ENCODE data around the gene TSPAN9.

TSPAN9 gene

DNA sequence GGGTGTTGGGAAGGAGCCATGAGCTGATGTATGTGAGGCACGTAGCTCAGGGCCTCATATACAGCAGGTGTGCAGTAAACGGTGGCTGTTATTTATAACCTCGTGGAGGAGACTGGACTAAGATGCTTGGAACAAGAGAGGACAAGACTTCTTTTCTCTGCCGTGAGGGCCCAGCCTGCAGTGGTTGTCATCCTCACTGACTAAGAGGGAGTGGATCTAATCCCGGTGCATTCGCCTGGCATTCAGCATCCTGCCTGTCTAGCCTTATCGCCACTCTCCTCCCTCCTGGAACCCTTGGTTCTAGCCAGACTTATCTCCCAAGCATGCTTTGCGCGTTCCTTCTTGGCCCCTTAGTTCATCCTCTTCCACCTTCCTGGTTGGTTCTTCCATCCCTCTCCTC, 3.9 kb downstream of the TSPAN9 start:
- no peak for DNase-seq

GRCh38 chr12:3081886-3082285, 4.7 kb downstream of the TSPAN9 start:
- no peak for DNase-seq

- no peak for DNase-seq
Observed at GRCh38 chr12:3083241-3083920, 6.2 kb downstream of the TSPAN9 start.

DNA sequence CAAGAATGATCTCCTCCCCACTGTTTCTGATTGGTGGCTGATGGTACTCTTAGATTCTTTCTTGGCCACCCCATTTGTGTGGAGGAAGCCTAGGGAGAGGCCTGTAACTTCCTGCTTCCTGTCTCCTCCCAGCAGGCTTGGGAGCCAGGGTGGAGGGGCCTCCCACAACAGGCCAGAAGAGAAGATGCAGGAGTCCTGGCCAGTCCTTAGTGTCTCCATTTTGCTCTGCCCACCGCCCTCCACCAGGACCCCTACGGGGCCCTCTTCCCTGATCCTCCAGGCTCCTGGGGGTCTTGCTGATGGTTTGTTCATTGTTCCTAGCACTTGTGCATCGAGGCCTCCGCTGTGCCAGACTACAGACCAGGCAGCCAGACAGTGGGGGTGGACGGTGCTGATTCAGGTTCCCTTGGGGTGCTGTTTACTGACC, 6.8 kb downstream of the TSPAN9 start:
- DNase-seq, result no peak

GRCh38 chr12:3084742-3085141, 7.6 kb downstream of the TSPAN9 start:
- DNase-seq, result no peak

GRCh38 chr12:3085341-3086139, 8.4 kb downstream of the TSPAN9 start:
- no peak for DNase-seq

GRCh38 chr12:3086211-3086610, 9.0 kb downstream of the TSPAN9 start:
- no peak for DNase-seq

GRCh38 chr12:3086729-3087323, 9.6 kb downstream of the TSPAN9 start:
- DNase-seq, result no peak

DNA sequence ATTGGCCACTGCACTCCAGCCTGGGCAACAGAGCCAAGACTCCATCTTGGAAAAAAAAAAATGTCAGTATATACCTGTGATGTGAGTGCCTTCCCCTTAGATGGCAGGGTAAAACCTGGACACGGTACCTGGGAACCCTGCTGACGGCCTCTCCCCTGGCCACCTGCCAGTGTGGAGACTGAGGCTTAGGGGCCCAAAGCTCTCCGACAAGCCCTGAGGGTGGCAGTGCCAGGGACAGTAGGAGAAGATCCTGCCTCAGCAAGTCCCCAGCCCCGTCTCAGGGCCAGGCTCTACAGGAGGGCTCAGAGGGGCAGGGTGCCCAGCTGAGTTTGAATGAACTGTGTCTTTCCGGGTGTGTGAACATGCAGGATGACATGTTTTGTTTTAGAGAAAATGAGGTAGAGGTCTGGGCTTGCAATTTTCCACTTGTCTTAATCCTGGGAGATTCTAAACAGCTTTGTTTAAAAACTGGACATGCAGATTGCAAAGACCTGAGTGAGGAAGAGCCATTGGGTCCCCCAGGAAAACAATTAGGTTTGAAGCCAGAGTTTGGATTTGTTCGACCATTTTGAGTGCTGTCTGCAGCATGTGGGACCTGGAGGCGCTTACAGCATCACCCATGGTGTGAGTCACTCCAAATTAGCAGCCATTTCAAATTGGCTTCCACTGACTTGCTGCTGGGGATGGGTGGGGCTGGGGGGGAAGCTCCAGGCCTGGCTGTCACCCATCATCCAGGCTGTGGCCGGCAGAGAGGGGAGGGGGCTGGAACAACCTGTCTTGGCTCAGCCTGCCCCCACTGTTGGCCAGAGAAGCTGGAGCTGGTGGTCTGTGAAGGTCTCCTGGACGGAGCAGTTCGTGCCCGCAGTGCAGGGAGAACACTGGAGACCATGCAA, 10.8 kb downstream of the TSPAN9 start:
- DNase-seq, result no peak

DNA sequence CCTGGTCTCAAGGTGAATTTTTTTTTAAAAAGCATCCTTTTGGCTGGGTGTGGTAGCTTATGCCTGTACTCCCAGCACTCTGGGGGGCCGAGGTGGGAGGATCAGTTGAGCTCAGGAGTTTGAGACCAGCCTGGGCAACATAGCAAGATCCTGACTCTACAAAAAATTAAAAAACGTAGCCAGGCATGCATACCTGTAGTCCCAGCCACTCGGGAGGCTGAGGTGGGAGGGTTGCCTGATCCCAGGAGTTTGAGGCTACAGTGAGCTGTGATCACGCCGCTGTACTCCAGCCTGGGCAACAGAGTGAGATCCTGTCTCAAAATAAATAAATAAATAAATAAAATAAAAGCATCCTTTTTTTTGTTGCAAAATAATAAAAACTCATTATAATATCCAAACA, 12.4 kb downstream of the TSPAN9 start:
- no peak for DNase-seq

DNA sequence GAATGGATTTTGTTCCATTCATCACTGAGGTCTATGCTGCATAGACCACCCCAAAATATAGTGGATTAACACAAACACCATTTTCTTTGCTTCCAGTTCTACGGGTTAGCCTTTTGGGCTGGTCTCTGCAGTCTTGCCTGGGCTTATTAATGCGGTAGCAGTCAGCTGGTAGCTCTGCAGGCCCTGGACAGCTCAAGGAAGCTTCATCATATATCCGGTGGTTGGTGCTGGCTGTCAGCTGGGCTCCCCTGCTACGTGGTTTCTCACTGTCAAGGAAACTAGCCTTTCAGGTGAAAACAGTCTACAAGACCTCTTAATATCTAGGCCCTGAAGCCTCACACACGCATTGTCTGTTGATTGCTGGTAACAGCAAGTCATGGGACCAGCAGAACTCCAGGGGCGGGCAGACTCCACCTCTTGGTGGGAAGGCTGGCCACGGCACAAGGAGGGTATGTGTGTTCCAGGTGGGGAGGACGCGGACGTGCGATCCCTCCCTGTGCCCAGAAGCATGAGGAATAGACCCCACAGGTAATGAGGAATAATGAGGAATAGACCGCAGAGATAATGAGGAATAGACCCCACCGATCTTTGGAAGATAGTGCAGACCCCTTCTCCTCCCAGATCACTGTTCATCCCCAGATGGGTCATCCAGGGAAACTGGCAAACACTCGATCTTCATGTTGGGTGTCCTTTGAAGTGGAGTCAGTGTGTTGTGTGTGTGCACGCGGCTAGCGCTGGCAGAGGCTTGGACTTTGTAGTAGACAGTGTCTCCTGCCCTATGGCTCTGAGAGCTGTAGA, 13.3 kb downstream of the TSPAN9 start:
- DNase-seq, result no peak

DNA sequence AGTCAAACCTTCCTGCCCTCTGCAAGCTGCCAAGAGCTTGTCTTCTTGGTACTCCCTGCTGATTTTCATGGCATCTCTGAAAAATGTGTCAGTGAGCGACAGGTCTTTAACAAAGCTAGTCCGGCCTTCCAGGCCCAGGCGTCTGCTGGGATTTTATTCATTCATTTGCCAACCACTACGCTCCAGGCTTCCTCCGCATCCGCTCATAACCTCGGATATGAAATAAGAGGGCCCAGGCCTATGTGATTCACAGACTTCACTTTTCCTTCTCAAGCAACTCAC, 13.8 kb downstream of the TSPAN9 start:
- DNase-seq, result no peak

GRCh38 chr12:3091382-3092241, 14.4 kb downstream of the TSPAN9 start:
- DNase-seq, result no peak

DNA sequence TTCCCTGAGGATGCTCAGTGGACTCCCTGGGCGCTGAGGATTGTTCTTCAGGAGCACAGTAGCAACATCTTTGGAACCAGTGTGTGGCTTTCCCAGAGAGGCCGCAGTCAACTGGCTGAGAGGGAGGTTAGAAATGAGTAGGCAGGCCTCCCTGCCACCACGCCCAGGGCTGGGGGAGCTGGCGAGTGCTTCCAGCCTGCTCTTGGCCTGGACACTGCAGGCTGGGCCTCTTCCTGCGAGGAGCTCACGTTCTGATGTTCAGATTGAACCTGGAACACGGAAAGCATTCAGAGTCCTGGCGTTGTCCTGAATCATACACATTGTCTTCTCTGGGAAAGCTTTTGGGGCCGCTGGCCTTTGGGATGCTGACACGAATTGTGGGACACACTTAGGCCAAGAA, 15.6 kb downstream of the TSPAN9 start:
- no peak for DNase-seq

DNA sequence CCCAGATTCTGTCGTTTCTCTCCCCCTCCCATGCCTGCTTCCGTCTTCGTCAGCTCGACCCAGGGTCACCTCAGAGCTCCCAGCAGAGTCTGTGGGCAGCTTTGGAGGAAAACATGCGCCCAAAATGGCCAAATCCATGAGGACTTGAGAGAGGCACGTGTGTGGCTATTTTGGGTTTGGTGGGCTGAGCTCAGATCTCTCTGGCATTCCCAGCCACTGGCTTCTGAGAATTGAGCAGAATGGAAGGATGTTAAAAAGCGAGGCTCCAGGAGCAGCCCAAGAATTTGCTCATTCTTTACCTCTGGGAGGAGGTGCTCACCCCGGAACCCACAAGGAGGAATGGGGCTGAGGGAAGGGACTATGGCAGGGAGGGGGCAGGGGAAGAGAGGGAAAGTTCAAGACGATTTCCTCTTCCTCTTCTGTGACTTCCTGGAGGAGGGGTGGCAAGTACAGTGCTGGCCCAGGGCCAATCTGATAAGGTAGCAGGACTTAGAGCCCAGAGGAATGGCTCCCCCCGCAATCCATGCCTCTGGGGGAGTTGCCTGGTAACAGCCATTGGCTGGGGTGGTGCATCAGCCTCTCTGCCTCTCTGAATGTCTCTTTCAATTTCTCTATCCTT, 20.1 kb downstream of the TSPAN9 start:
- DNase-seq, result no peak

DNA sequence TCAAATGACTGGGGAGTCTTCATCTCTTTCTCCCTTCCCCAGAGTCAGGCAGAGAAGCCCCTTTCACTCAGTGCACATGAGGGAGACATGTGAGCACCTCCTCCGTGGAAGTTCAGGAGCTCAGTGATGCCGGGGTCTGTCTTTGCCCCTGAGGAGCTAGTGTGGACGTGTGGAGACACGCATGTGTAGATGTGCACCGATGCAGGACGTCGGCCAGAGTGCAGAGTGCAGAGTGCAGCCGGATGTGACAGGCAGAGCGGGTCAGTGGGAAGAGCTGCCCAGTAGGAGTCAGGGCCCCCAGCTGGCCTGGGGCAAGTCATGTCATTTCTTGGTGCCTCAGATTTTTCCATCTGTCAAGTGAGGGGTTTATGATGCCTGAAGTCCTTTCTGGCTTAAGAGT, 20.7 kb downstream of the TSPAN9 start:
- no peak for DNase-seq

DNA sequence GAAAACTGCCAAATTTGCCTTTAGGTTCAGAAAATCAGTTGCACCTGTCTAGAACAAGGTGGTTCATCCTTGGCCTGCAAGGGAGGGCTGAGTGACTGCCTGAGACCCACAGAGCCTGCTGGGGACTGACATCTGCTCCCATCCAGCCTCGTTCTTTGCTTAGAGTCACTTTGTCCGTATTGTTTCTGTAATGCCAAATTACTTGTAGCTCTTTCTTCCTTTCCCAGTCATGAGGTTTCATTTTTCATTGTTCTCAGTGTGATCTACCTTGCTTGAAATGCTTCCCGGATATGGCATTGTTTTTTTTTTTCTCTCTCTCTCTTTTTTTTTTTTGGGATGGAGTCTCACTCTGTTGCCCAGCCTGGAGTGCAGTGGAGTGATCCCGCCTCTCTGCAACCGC, 21.3 kb downstream of the TSPAN9 start:
- no peak for DNase-seq

- no peak for DNase-seq
Observed at GRCh38 chr12:3099146-3099545, 22.0 kb downstream of the TSPAN9 start.

DNA sequence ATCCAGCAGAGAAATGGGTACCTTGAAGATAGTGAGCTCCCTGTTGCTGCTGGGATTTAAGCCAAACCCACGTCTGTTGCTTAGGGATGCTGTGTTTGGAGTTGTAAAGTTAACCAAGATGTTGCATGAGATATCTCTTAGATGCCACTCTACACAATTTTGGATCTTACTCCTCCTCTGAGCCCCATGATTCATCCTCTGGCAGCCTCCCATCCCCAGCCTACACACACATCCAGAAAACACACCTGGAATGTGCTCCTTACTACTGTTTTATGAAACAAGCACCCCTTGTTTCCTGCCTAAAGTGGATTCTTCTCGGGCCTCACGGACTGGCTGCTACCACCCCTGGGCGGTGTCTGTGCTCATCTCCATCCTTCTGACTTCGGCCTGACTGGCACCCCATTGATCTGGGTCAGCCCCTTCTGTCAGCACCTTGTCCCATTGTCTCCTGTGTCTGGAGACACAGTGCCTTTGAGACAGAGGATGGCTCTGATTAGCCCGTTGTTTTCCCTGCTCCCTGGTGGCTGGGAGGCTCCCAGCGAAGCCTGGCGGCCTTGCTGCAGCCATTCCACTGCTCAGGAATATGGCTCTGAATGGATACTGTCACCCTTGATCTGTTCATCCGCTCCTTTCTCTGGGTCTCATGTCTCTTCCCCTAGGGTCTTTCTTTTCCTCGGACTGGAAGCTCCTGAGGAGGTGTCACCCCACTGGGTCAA, 24.3 kb downstream of the TSPAN9 start:
- DNase-seq, result no peak

- DNase-seq, result no peak
Observed at GRCh38 chr12:3102771-3103410, 25.7 kb downstream of the TSPAN9 start.
